Keratinocyte (primary cell): Measurements from ENCODE around the gene GPAM.

Experiments used
- CTCF ChIP-seq, 3 experiments: IDR thresholded peaks in 1 of 3; conservative IDR thresholded peaks in 1 of 3; optimal IDR thresholded peaks in 1 of 3; 2 replicates in 2 of 3; 3 replicates in 1 of 3; pipeline versions ENCODE3 to v1.5.1; 2011; ENCODE audit warnings: low read length in 3 of 3, mild to moderate bottlenecking in 3 of 3, moderate library complexity in 2 of 3, control low read depth in 1 of 3, inconsistent platforms in 1 of 3; ENCODE audit not compliant: insufficient read depth in 2 of 3; ENCODE audit errors: extremely low read depth in 1 of 3
- EZH2 ChIP-seq: IDR thresholded peaks from one replicate; pipeline ENCODE4 v1.6.1; 2012; ENCODE audit warnings: inconsistent platforms, mild to moderate bottlenecking, low read length, moderate library complexity

DNA sequence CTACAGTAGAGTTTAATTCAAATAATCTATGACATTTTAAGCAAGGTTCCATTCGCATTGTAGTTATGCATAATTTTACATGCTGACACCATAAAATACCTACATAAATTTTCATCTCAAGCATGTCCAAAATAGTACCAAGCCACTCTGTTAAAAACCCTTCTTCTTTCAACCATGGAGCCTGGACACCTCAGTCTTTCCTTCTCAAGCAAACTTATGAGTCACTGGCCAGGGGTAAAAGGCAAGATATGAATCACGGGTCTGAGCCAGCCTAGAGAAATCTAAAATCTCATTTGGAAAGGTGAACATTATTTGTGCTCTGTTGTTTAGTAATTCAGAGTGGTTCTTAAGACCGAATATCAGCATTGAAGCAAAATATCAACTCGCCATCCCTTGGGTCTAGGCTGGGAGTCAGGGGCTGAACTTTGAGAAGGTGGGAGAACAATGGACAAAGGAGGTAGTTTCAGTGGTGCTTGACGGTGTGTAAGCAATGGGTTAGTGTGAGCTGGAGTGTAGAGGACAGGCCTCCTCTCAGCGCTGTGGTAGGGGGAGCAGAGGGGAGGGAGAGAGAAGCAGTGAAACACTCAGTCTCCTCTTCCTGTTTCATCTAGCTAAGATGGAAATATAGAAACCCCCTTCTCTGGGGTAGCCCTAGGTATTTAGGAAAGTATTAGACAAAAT is 19.1 kb upstream of the GPAM start:
- TF ChIP-seq CTCF (optimal IDR thresholded peaks at IDR 0.05 in 1 of 3, IDR thresholded peaks at IDR 0.05 in 1 of 3, conservative IDR thresholded peaks at IDR 0.05 in 1 of 3; ENCODE audit: extremely low read depth in 1 of 3, insufficient read depth in 2 of 3, low read length in 3 of 3), result no peak
- TF ChIP-seq EZH2, result no peak
